ENCODE data around the gene MOBP.

Gene MOBP

DNA sequence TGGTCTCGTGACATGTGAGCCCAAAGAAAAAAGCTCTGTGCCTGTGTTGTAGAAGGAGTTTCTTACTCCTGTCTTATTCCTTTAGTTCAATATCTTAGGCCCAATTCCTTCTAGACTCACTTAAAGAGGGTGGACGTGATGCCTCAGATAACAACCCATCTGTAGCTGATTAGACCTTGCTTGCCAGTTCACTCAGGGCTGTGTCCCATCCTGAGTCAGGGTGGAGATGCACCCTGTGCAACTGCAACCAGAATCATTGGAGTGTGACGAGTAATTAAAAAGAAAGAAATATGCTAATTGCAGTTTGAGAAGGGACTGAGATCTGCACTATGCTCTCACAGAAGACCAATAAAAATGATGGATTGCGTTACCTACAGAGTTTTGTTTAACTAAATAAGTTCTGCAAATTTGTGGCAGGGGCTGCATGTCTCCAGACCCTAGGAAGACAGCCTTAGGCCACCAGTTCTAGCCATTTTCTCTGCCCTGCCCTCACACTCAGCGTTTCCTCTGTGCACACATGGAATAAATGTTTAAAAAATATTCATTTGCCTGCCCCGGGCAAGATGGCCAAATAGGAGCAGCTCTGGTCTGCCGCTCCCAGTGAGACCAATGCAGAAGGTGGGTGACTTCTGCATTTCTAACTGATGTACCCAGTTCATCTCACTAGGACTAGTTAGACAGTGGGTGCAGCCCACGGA lies 83.0 kb downstream of the MOBP start:
- no peak for DNase-seq

Data from NCI-H446 (cell line).